ES-I3 (cell line): ENCODE data around the gene CENPQ.

Experiments
- H3K36me3 ChIP-seq: 2 replicates; pipeline ENCODE4 v1.6.1; 2013; ENCODE audit warnings: mild to moderate bottlenecking, low read length, control low read depth, moderate library complexity; ENCODE audit not compliant: insufficient read depth
- H3K4me1 ChIP-seq: 2 replicates; pipeline ENCODE4 v1.6.1; 2013; ENCODE audit warnings: mild to moderate bottlenecking, control low read depth, low read length; ENCODE audit not compliant: insufficient read depth
- H3K9ac ChIP-seq: 2 replicates; pipeline ENCODE4 v1.6.1; 2013; ENCODE audit warnings: low read depth, mild to moderate bottlenecking, low read length, moderate library complexity
- H3K9me3 ChIP-seq: 2 replicates; pipeline ENCODE4 v1.6.1; 2013; ENCODE audit warnings: mild to moderate bottlenecking, low read length, moderate library complexity; ENCODE audit not compliant: control insufficient read depth, insufficient read depth

Gene CENPQ

DNA sequence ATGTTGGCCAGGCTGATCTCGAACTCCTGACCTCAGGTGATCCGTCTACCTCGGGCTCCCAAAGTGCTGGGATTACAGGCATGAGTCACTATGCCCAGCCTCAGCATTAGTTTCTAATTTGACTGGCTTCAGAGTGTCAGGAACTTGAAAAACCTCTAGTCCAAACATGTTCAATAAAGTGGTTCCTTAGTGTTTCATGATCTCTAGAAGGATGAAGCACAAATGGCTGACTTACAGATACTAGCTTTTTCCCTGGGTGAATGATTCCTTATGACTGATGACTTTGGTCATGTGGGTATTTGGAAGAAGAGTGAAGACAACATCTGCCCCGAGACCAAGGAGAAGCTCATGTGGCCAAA lies 53.0 kb downstream of the CENPQ start:
- Histone ChIP-seq H3K36me3 (no peaks in the 10 kb centered on the region), H3K4me1 (no peaks in the 10 kb centered on the region), H3K9ac (no peak overlapping the region), H3K9me3 (no peaks in the 10 kb centered on the region)

DNA sequence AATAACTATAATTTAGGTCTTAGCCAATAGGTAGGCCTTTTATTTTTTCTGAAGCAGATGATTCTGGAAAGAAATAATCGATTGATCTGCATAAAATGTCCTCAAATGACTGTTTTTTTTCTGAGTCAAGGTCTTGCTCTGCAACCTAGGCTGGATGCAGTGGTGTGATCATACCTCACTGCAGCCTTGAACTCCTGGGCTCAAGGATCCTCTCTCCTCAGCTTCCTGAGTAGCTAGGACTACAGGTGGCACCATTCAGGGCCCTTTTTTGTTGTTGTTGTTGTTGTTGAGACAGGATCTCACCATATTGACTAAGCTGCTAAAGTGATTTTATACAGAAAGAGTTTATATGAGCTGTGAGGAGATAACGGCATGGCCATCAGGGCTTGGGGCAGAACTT lies 54.7 kb downstream of the CENPQ start:
- no peak overlapping the region for H3K9ac ChIP-seq
- H3K9me3 ChIP-seq = no peaks in the 10 kb centered on the region
- no peaks in the 10 kb centered on the region for H3K4me1 ChIP-seq
- H3K36me3 ChIP-seq = no peaks in the 10 kb centered on the region

DNA sequence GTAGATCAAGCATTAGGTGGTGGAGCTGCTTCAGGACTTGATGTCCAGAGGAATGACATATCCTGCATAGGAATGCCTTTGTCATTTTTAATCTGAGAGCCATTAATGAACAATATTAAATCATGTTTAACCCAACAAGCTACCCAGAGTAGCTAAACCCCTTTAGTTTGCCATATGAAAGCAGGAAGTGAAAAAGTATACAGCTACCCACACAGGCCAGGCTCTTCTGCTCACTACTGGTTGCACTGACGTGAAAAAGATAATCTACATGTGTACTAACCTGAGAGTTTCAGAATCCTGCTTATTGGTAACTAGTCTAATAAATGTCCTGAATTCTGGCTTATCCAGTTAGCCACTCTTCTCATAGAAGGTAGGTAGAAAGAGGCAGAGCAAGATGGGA lies 56.5 kb downstream of the CENPQ start:
- Histone ChIP-seq H3K4me1 (no peaks in the 10 kb centered on the region), H3K9me3 (no peaks in the 10 kb centered on the region), H3K9ac (no peak overlapping the region), H3K36me3 (no peaks in the 10 kb centered on the region)

DNA sequence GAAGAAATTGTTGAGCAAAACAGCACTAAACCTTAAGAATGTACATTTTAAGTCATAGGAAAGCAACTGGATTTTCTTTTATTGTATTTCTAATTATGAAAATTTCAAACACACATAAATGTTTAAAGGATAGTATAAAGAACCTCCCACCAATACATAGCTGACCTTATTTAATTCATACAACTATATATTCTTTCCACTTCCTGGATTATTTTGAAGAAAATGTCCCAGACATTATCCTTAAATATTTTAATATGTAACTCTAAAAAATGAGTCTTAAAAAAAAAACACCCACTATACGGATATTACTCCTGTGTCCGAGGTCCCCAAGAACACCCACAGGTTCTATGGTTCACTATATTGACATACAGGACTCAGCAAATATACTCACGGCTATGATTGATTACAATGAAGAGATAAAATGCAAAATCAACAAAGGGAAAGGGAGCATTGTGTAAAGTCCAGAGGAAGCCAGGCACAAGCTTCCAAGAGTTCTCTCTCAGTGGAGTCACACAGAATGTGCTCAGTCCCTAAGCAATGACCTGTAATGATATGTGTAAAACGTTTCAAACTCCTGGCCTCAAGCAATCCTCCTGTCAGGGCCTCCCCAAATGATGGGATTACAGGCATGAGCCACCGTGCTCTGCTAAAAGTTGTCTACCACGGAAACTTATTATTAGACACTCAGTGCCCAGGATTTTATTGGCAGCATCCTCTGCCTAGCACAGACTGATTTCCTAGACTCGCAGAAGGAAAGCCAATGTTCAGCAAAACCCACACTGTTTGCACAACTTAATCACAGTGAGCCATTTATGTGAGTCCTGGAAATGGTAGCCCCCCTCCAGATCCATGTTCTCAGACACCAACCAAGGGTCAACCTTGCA lies 59.8 kb downstream of the CENPQ start:
- Histone ChIP-seq H3K4me1 (peaks cover 8% of the 10 kb centered on the region), H3K9me3 (no peaks in the 10 kb centered on the region), H3K9ac (no peak overlapping the region), H3K36me3 (no peaks in the 10 kb centered on the region)

DNA sequence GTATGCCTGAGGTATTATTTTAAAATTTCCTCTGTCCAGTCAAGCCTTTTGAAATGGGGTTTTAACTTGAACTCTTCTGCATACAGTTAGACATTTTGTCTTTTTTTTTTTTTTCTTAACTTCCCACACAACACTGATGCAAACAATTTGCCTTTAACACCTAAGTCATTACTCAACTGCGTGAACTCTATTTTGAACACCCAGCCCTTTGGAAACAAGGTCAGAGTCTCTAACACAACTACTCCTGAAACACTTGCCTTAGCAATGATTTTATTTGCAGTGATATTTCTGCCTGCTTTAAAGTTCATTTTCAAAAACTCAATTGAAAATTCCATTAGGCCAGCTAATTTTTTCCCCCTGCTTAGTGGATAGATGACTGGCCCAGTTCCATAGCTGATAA lies 60.7 kb downstream of the CENPQ start:
- H3K4me1 ChIP-seq = peaks cover 16% of the 10 kb centered on the region
- H3K9me3 ChIP-seq = no peaks in the 10 kb centered on the region
- no peaks in the 10 kb centered on the region for H3K36me3 ChIP-seq
- H3K9ac ChIP-seq = no peak overlapping the region

DNA sequence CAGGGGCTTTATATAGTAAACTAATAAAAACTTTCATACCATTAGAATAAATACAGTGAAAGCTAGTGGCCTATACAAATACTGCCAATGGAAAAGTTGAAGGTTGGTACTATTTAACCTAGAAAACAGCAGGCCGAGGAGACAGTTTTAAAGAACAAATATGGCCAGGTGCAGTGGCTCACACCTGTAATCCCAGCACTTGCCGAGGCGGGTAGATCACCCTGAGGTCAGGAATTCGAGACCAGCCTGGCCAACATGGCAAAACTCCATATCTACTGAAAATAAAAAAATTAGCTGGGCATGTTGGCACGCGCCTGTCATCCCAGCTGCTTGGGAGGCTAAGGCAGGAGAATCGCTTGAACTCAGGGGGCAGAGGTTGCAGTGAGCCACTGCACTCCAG lies 61.4 kb downstream of the CENPQ start:
- H3K9ac ChIP-seq = no peak overlapping the region
- H3K36me3 ChIP-seq = no peaks in the 10 kb centered on the region
- H3K4me1 ChIP-seq = peaks cover 16% of the 10 kb centered on the region
- H3K9me3 ChIP-seq = no peaks in the 10 kb centered on the region

DNA sequence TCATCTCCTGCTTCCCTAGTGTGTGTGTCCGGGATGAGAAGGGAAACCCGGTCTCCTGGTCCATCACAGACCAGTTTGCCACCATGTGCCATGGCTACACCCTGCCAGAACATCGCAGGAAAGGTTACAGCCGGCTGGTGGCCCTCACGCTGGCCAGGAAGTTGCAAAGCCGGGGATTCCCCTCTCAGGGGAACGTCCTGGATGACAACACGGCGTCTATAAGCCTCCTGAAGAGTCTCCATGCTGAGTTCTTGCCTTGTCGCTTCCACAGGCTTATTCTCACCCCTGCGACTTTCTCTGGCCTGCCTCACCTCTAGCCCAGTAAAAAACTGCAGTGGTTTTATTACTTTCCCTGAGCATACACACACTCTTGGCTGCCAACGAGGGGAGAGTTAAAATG lies 63.4 kb downstream of the CENPQ start:
- Histone ChIP-seq H3K4me1 (peaks cover 16% of the 10 kb centered on the region), H3K9ac (no peak overlapping the region), H3K36me3 (no peaks in the 10 kb centered on the region), H3K9me3 (no peaks in the 10 kb centered on the region)

DNA sequence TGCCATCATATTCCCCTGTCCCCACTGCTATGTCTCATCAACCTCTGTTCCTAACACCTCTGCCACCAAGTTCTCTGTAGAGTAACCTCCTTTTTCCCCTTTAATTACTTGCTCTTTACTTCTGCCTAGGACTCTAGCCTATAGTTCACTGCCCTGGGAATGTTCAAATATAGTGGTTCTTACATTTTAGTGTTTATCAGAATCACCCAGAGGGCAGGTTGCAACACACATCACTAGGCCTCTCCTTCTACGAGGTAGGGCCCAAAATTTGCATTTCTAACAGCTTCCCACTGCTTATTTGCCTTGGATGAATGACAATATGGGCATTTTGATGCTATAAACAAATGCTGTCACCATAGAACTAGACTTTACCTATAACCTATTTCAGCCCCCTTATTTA lies 64.2 kb downstream of the CENPQ start:
- Histone ChIP-seq H3K36me3 (no peaks in the 10 kb centered on the region), H3K9me3 (no peaks in the 10 kb centered on the region), H3K4me1 (peaks cover 16% of the 10 kb centered on the region), H3K9ac (no peak overlapping the region)

DNA sequence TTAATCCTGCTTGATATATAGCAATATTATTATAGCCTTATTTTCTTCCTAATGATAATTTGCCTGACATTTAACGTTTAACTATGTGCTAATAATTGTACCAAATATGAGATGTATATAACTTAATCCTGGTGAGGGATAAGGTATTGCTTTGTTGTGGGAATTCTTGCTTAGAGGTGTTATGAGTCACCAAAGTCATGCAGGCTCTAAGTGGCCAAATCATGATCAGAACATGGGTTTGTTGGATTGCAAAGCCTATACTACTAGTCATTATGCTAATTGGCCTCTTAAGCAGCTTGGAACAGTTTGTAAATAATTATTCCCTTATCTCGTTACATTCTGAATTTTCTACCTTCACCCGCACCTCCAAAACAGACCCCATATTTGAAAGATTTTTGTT lies 65.4 kb downstream of the CENPQ start:
- Histone ChIP-seq H3K9me3 (no peaks in the 10 kb centered on the region), H3K4me1 (peaks cover 16% of the 10 kb centered on the region), H3K36me3 (no peaks in the 10 kb centered on the region), H3K9ac (no peak overlapping the region)

DNA sequence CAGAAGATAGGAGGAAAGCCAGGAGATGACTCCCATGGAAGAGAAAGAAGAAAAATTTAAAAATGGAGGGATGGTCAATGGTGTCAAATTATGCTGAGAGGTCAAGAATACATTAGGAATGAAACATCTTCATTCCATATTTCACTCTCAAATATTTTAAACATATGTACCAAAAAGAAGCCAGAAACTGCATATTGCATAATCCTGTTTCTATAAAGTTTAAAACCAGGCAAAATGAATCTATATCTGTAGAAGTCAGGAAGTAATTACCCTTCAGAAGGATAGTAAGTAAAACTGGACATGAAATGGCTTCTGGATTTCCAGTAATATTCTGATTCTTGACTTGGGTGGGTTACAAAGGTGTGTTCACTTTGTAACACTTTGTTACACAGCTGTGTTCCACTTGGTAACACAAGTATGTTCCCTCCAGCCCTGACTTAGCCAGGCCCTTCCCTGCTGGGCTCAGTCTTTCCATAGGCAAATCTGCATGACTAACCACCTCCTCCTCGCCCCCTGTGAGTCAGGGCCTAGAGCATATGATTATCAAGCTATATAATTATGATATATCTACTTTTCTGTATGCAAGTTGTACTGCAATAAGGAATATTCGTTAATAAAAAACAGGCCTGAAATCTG lies 67.1 kb downstream of the CENPQ start:
- Histone ChIP-seq H3K9me3 (no peaks in the 10 kb centered on the region), H3K36me3 (no peaks in the 10 kb centered on the region), H3K4me1 (peaks cover 16% of the 10 kb centered on the region), H3K9ac (no peak overlapping the region)

DNA sequence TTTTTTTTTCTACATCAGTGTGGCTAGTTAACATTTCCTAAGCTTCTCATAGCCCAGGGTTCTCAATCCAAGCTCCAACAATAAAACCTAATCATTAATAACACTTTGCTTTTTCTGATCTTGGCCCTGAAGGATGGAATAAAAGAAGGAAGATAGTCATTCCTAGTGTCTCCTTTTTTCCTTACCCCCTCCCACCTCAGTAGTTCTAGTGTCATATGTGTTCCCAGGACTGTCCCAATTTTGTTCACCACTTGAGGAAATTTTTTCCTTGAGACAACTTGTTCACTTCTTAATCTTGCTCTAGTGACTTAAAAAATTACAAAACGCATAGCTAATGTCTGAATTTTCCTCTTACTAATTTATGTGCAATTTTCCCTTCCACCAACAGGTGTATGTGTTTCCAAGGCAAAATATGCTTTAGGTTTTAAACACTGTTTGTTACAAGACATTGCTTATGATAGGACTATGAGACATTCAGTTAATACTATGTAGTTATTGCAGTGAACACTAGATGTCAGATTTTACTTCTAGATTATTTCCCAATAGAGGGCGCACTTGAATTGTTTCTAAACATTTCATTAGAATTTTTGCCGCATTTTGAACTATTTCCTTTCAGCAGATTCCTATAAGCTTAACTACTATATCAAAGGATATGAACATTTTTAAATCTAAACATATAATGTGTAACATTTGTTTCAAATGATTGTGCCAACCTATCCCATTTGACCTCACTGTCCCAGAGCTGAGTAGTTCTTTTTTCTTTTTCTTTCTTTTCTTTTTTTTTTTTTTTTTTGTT lies 68.8 kb downstream of the CENPQ start:
- no peaks in the 10 kb centered on the region for H3K9me3 ChIP-seq
- H3K36me3 ChIP-seq = no peaks in the 10 kb centered on the region
- peaks cover 14% of the 10 kb centered on the region for H3K4me1 ChIP-seq
- H3K9ac ChIP-seq = no peak overlapping the region; the same call in 1 of the 2 replicates

DNA sequence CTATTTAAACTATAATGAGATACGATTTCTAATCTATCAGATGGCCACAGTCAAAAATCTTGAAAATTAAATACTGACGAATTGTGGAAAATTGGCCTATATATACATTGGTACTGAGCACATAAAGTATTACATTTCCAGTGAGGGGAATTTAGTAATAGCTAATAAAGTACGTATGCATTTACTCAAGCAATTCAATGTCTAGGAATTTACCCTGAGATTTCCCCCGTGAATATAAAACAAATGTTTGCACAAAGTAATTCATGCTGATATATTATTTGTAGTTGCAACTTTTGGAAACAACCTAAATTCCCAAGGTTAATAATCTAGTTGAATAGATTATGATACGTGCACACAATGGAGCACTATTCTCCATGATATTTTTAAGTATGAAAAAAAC lies 72.6 kb downstream of the CENPQ start:
- Histone ChIP-seq H3K9me3 (no peaks in the 10 kb centered on the region), H3K4me1 (peaks cover 2% of the 10 kb centered on the region; the same call in 1 of the 2 replicates), H3K36me3 (no peaks in the 10 kb centered on the region), H3K9ac (no peak overlapping the region)

DNA sequence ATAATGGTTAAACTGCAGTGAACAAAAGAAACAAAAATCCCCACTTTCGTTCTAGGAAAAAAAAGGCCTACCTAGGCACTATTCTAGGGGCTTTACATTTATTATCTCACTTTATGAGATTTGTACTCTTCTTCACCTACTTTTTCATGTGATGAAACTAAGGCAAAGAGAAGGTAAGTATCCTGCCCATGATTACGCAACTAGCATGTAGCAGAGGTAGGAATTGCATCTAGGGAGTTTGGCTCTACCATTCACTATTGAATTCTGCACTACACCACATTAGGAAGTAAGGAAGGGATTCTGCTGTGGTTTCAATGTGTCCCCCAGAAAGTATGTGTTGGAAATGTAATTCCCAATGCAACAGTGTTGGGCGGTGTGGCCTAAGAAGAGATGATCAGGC lies 75.9 kb downstream of the CENPQ start:
- Histone ChIP-seq H3K9ac (no peak overlapping the region), H3K4me1 (peaks cover 9% of the 10 kb centered on the region; the same call in 1 of the 2 replicates), H3K36me3 (no peaks in the 10 kb centered on the region), H3K9me3 (no peaks in the 10 kb centered on the region)

DNA sequence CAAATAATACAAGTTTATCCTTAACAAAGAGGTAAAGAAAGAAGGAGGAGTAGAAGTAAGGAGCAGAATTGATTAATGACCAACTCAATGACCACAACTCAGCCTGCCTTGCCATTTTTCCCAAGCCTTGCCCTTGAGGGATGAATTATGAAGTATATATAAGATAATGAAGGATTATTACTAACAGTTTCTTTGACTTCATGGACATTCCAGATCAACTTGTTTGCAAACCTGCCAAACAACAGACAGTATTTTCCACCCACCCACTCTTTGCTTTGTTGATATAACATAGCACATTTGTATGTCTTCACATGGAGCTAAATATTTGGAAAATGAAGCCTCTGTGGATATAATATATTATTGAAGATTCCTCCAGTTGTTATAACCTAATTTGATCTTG lies 77.4 kb downstream of the CENPQ start:
- Histone ChIP-seq H3K9me3 (no peaks in the 10 kb centered on the region), H3K9ac (no peak overlapping the region), H3K36me3 (no peaks in the 10 kb centered on the region), H3K4me1 (peaks cover 9% of the 10 kb centered on the region; the same call in 1 of the 2 replicates)
